K562 (cell line): ENCODE results near the gene URM1. TPM values are rescaled to one million over a fixed set of nuclear protein-coding genes. Genes with fewer than 3 reads are reported as not detected.

Experiments
- ATF7 ChIP-seq: fragments of 450-650 bp; IDR thresholded peaks from 2 replicates; pipeline ENCODE4 v1.7.1; 2014; ENCODE audit warnings: mild to moderate bottlenecking, moderate library complexity
- CBFA2T3 ChIP-seq: fragments of 450-650 bp; IDR thresholded peaks from 2 replicates; pipeline ENCODE4 v1.6.1; 2017
- CREM ChIP-seq: IDR thresholded peaks from 2 replicates; pipeline ENCODE4 v1.6.1; 2014; ENCODE audit warnings: antibody characterized with exemption, low read depth
- CTCF ChIP-seq, 3 experiments: IDR thresholded peaks in 2 of 3; conservative IDR thresholded peaks in 1 of 3; 2 replicates each; pipeline ENCODE4 v1.5.1; 2011 to 2012; ENCODE audit warnings: low read length in 3 of 3, mild to moderate bottlenecking in 3 of 3, control low read depth in 2 of 3, improper control_type of control experiment in 1 of 3, inconsistent platforms in 1 of 3, low read depth in 1 of 3, mixed read lengths in 1 of 3, moderate library complexity in 1 of 3; ENCODE audit not compliant: insufficient read depth in 2 of 3
- ETV6 ChIP-seq, 3 experiments: fragments of 150-350 bp in 1 of 3; sonication (generic) in 1 of 3; formaldehyde crosslinking in 1 of 3; IDR thresholded peaks; 2 replicates each; pipeline versions ENCODE4 v1.6.1 to v1.8.0; 2014 to 2022; ENCODE audit warnings: borderline replicate concordance in 2 of 3, low read depth in 2 of 3, antibody characterized with exemption in 1 of 3, low read length in 1 of 3, mild to moderate bottlenecking in 1 of 3, missing genetic modification reagents in 1 of 3
- GTF2A2 ChIP-seq: IDR thresholded peaks from 2 replicates; pipeline ENCODE4 v1.6.1; 2016; ENCODE audit warnings: mild to moderate bottlenecking, missing genetic modification characterization, missing compliant biosample characterization
- HEY1 ChIP-seq: fragments of 250-450 bp; sonication (Bioruptor Pico); IDR thresholded peaks from 2 replicates; pipeline ENCODE4 v1.5.0; 2020; ENCODE audit warnings: mild to moderate bottlenecking, moderate library complexity, borderline replicate concordance
- JUNB ChIP-seq: fragments of 450-650 bp; formaldehyde crosslinking; conservative IDR thresholded peaks from 2 replicates; pipeline ENCODE4 v1.4.0; 2020; ENCODE audit warnings: mild to moderate bottlenecking
- KLF1 ChIP-seq: fragments of 450-650 bp; IDR thresholded peaks from 2 replicates; pipeline ENCODE4 v1.6.1; 2016; ENCODE audit warnings: missing genetic modification characterization, missing compliant biosample characterization
- RHOXF2B ChIP-seq: fragments of 250-450 bp; sonication (Bioruptor Pico); conservative IDR thresholded peaks from 2 replicates; pipeline ENCODE4 v1.5.1; 2021
- TSHZ1 ChIP-seq: fragments of 250-450 bp; sonication (Bioruptor Pico); IDR thresholded peaks from 2 replicates; pipeline ENCODE4 v1.4.0; 2020; ENCODE audit warnings: mild to moderate bottlenecking, moderate library complexity
- ZFPM2 ChIP-seq: fragments of 250-450 bp; sonication (Bioruptor Pico); IDR thresholded peaks from 2 replicates; pipeline ENCODE4 v1.5.1; 2022; ENCODE audit warnings: mild to moderate bottlenecking
- ZNF57 ChIP-seq: fragments of 450-650 bp; formaldehyde crosslinking; IDR thresholded peaks from 2 replicates; pipeline ENCODE4 v1.4.0; 2020; ENCODE audit warnings: mild to moderate bottlenecking, moderate library complexity
- ZNF583 ChIP-seq: fragments of 250-450 bp; sonication (Bioruptor Pico); IDR thresholded peaks from 2 replicates; pipeline ENCODE4 v1.4.0; 2020
- ZNF778 ChIP-seq: fragments of 450-650 bp; formaldehyde crosslinking; IDR thresholded peaks from 2 replicates; pipeline ENCODE4 v1.4.0; 2020; ENCODE audit warnings: mild to moderate bottlenecking, moderate library complexity
- polyA plus RNA-seq, 8 experiments: library from polyadenylated mRNA; depleted of rRNA in 4 of 8; stranded (reverse) in 5 of 8; unstranded in 3 of 8; fragments of >200 nt; fragmentation: Nextera tagmentation in 2 of 8; fragmentation: Illumina TruSeq in 1 of 8; extraction: Ambion mirVana in 2 of 8; extraction: Trizol in 1 of 8; gene quantifications; 2 replicates each; pipeline versions ENCODE4 v1.2.1 to v1.2.3, GENCODE V29; 2011 to 2014; ENCODE audit warnings: inconsistent platforms in 1 of 8, missing spikeins in 1 of 8
- total RNA-seq, 7 experiments: library from RNA; depleted of rRNA in 6 of 7; stranded (reverse); fragments of >200 nt in 6 of 7; fragmentation: Illumina TruSeq in 2 of 7; extraction: Trizol in 2 of 7; gene quantifications; 2 replicates each; pipeline versions ENCODE4 v1.2.1 to v1.2.3, GENCODE V29; 2011 to 2021; ENCODE audit warnings: low replicate concordance in 1 of 7
- TF ChIP-seq, protein P1 (sequence below): fragments of 250-450 bp; sonication (Bioruptor Pico); IDR thresholded peaks from 2 replicates; pipeline ENCODE4 v1.5.0; 2020; ENCODE audit warnings: mild to moderate bottlenecking, borderline replicate concordance
- TF ChIP-seq, protein P2 (sequence below): fragments of 250-450 bp; sonication (Bioruptor Pico); IDR thresholded peaks from 2 replicates; pipeline ENCODE4 v1.8.0; 2022; ENCODE audit warnings: moderate library complexity, mild to moderate bottlenecking, inconsistent platforms
- TF ChIP-seq, protein P3 (sequence below), 2 experiments: fragments of 450-650 bp in 1 of 2; sonication (generic) in 1 of 2; formaldehyde crosslinking; conservative IDR thresholded peaks; 2 replicates each; pipeline versions ENCODE4 v1.4.0 to v1.8.1; 2020 to 2022; ENCODE audit warnings: mild to moderate bottlenecking in 1 of 2, missing genetic modification reagents in 1 of 2

Gene URM1
- total and polyA plus RNA-seq, 9 of the 15 experiments (the other 6 are each of a cell fraction or from before 2014, with no cell fraction given), result 10.1 to 88.9 (median 53.3) TPM

GRCh38 chr9:128322404-128323211 is 48.6 kb upstream of the URM1 start, which contains the start of the genes COQ4 and TRUB2 (continued):
- TF ChIP-seq TSHZ1 (no peak), ETV6 (IDR thresholded peaks at IDR 0.05; ENCODE audit: borderline replicate concordance in 1 of 2, low read depth in 2 of 2, low read length in 1 of 2) (peak in 1 of 2 experiments; percentile 35; a peak in 2 of 4 replicates), ETV6 (CRISPR knock-in tag; IDR thresholded peaks at IDR 0.05; ENCODE audit: borderline replicate concordance) (no peak), ZNF57 (CRISPR knock-in tag) (0 out of 2 replicates have a peak, but pooled peaks have one; percentile 49), KLF1 (tag) (peak; percentile 92), ZFPM2 (CRISPR knock-in tag) (peak; percentile 92), HEY1 (no peak), ZNF583 (CRISPR knock-in tag) (peak; percentile 85; the same call in 1 of the 2 replicates), ZNF778 (CRISPR knock-in tag) (no peak), JUNB (CRISPR knock-in tag) (0 out of 2 replicates have a peak, but pooled peaks have one; percentile 7), CTCF (IDR thresholded peaks at IDR 0.05 in 2 of 3, conservative IDR thresholded peaks at IDR 0.05 in 1 of 3; ENCODE audit: insufficient read depth in 2 of 3, low read depth in 1 of 3, low read length in 3 of 3) (peak in 2 of 3 experiments; percentile 32 to 37; a peak in 4 of 6 replicates), CBFA2T3 (no peak), CREM (no peak), GTF2A2 (tag) (peak; percentile 78), ATF7 (no peak), RHOXF2B (CRISPR knock-in tag) (peak; percentile 95; the same call in 1 of the 2 replicates)
- TF ChIP-seq, protein P1, sequence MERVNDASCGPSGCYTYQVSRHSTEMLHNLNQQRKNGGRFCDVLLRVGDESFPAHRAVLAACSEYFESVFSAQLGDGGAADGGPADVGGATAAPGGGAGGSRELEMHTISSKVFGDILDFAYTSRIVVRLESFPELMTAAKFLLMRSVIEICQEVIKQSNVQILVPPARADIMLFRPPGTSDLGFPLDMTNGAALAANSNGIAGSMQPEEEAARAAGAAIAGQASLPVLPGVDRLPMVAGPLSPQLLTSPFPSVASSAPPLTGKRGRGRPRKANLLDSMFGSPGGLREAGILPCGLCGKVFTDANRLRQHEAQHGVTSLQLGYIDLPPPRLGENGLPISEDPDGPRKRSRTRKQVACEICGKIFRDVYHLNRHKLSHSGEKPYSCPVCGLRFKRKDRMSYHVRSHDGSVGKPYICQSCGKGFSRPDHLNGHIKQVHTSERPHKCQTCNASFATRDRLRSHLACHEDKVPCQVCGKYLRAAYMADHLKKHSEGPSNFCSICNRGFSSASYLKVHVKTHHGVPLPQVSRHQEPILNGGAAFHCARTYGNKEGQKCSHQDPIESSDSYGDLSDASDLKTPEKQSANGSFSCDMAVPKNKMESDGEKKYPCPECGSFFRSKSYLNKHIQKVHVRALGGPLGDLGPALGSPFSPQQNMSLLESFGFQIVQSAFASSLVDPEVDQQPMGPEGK (CRISPR knock-in tag), result no peak
- TF ChIP-seq, protein P2, sequence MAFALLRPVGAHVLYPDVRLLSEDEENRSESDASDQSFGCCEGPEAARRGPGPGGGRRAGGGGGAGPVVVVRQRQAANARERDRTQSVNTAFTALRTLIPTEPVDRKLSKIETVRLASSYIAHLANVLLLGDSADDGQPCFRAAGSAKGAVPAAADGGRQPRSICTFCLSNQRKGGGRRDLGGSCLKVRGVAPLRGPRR (CRISPR knock-in tag), result peak; percentile 87; the same call in 1 of the 2 replicates
- TF ChIP-seq, protein P3, sequence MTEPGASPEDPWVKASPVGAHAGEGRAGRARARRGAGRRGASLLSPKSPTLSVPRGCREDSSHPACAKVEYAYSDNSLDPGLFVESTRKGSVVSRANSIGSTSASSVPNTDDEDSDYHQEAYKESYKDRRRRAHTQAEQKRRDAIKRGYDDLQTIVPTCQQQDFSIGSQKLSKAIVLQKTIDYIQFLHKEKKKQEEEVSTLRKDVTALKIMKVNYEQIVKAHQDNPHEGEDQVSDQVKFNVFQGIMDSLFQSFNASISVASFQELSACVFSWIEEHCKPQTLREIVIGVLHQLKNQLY (CRISPR knock-in tag; conservative IDR thresholded peaks at IDR 0.05), result peak in 1 of 2 experiments; percentile 89; a peak in 1 of 4 replicates
